ENCODE data around the gene ETV5. TPM values are rescaled to one million over a fixed set of nuclear protein-coding genes. Genes with fewer than 3 reads are reported as not detected.
A peak's percentile ranks its signal among the peaks of the same experiment; 100 is the strongest.

The ETV5 gene
- total and polyA plus RNA-seq, 5 donors from 2014 or later = 0.40 TPM; not detected in 4

DNA sequence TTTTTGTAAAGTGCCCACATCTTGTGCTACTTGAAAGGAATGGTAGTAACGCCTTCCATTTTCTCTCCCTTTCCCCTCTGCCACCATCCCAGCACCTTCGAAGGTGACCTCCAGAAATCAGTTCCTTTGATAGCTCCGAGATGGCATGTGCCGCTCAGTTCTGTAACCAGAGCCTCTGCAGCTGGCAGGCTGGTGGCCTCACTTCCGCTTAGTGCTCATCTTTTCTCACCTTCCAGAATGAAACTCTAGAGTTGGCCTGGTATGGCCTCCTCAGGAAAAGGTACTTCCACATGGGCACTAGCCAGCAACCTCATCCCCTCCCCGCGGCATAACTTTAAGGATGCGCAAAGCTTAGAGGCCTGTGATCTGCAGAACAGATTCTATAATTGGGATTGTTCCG is 38.8 kb downstream of the ETV5 start:
- H3K4me3 Mint-ChIP-seq = no peak overlapping the region
- no peaks in the 10 kb centered on the region for H3K9me3 ChIP-seq (ENCODE audit: control insufficient read depth in 2 of 2, low read length in 2 of 2)
- H3K4me3 ChIP-seq (ENCODE audit: low read depth, low read length) = no peak overlapping the region
- H3K36me3 ChIP-seq (ENCODE audit: control insufficient read depth, insufficient read depth, low read length) = no peaks in the 10 kb centered on the region
- peaks cover 32% of the 10 kb centered on the region for H3K27me3 Mint-ChIP-seq
- no peak overlapping the region for H3K27ac ChIP-seq (ENCODE audit: insufficient read depth, low read length, poor library complexity, severe bottlenecking)
- H3K27ac Mint-ChIP-seq = no peak overlapping the region
- H3K36me3 Mint-ChIP-seq = no peaks in the 10 kb centered on the region
- DNase-seq = no peak
- ATAC-seq (ENCODE audit: low read depth in 2 of 2) = no peak
- H3K4me1 Mint-ChIP-seq = peaks cover 4 to 10% (median 6%) of the 10 kb centered on the region in 4 donors
- peaks cover 0 to 6% (median 2%) of the 10 kb centered on the region in 7 donors for H3K9me3 Mint-ChIP-seq
- H3K27me3 ChIP-seq (ENCODE audit: control insufficient read depth, insufficient read depth, low read length) = peaks cover 6% of the 10 kb centered on the region
- H3K4me1 ChIP-seq (ENCODE audit: control insufficient read depth, insufficient read depth, low read length, poor library complexity, severe bottlenecking) = no peaks in the 10 kb centered on the region

DNA sequence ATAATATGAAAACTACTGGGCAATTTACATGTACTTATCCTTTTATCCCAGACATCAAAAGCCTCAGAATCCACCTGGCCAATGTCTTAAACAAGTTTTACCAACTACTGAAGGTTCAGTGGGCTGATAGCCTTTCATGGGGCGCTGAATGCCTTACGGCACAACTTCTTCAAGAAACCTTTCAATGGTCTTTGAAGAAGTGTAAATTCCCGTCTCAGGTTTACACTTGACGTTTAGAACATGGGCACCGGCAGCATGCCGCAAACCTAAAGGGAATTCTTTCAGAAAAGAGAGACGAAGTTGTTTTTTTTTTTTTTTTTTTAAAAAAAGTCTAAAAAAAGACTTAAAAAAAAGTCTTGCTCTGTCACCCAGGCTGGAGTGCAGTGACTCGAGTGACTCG is 39.7 kb downstream of the ETV5 start:
- Histone ChIP-seq H3K4me1 (ENCODE audit: control insufficient read depth, insufficient read depth, low read length, poor library complexity, severe bottlenecking) (no peaks in the 10 kb centered on the region), H3K4me3 (ENCODE audit: low read depth, low read length) (no peak overlapping the region), H3K36me3 (ENCODE audit: control insufficient read depth, insufficient read depth, low read length) (no peaks in the 10 kb centered on the region), H3K27ac (ENCODE audit: insufficient read depth, low read length, poor library complexity, severe bottlenecking) (no peak overlapping the region), H3K9me3 (ENCODE audit: control insufficient read depth in 2 of 2, low read length in 2 of 2) (no peaks in the 10 kb centered on the region), H3K27me3 (ENCODE audit: control insufficient read depth, insufficient read depth, low read length) (peaks cover 9% of the 10 kb centered on the region)
- no peak overlapping the region for H3K27ac Mint-ChIP-seq
- no peak overlapping the region for H3K4me3 Mint-ChIP-seq
- no peaks in the 10 kb centered on the region for H3K36me3 Mint-ChIP-seq
- no peak for ATAC-seq (ENCODE audit: low read depth in 2 of 2)
- H3K9me3 Mint-ChIP-seq = peaks cover 0 to 6% (median 0%) of the 10 kb centered on the region in 7 donors
- peaks cover 37% of the 10 kb centered on the region for H3K27me3 Mint-ChIP-seq
- H3K4me1 Mint-ChIP-seq = peaks cover 4 to 10% (median 6%) of the 10 kb centered on the region in 4 donors
- DNase-seq = no peak

- no peak overlapping the region for H3K4me3 Mint-ChIP-seq
- DNase-seq (no peak), ATAC-seq (ENCODE audit: low read depth in 2 of 2) (no peak)
- peaks cover 47% of the 10 kb centered on the region for H3K27me3 Mint-ChIP-seq
- H3K27me3 ChIP-seq (ENCODE audit: control insufficient read depth, insufficient read depth, low read length) = peaks cover 6% of the 10 kb centered on the region
- H3K4me3 ChIP-seq (ENCODE audit: low read depth, low read length) = no peak overlapping the region
- no peaks in the 10 kb centered on the region for H3K36me3 ChIP-seq (ENCODE audit: control insufficient read depth, insufficient read depth, low read length)
- no peaks in the 10 kb centered on the region for H3K36me3 Mint-ChIP-seq
- H3K27ac Mint-ChIP-seq = no peak overlapping the region
- H3K4me1 Mint-ChIP-seq = peaks cover 4 to 10% (median 6%) of the 10 kb centered on the region in 4 donors
- H3K9me3 ChIP-seq (ENCODE audit: control insufficient read depth in 2 of 2, low read length in 2 of 2) = no peaks in the 10 kb centered on the region
- no peaks in the 10 kb centered on the region for H3K4me1 ChIP-seq (ENCODE audit: control insufficient read depth, insufficient read depth, low read length, poor library complexity, severe bottlenecking)
- peaks cover 0 to 9% (median 0%) of the 10 kb centered on the region in 7 donors for H3K9me3 Mint-ChIP-seq
- no peak overlapping the region for H3K27ac ChIP-seq (ENCODE audit: insufficient read depth, low read length, poor library complexity, severe bottlenecking)
Measured at GRCh38 chr3:186068243-186068552, 40.7 kb downstream of the ETV5 start.

- ATAC-seq (ENCODE audit: low read depth in 2 of 2) (no peak), DNase-seq (peak in 1 of 3 donors; percentile 40)
- Mint-ChIP-seq H3K4me3 (peak overlapping the region; percentile 50 to 85 (median 72)), H3K27ac (peak overlapping the region in 2 of 3 donors; percentile 11 to 21), H3K4me1 (peaks cover 4 to 10% (median 6%) of the 10 kb centered on the region in 4 donors), H3K9me3 (peaks cover 0 to 8% (median 0%) of the 10 kb centered on the region in 7 donors), H3K27me3 (peaks cover 52% of the 10 kb centered on the region), H3K36me3 (no peaks in the 10 kb centered on the region)
- no peak overlapping the region for H3K27ac ChIP-seq (ENCODE audit: insufficient read depth, low read length, poor library complexity, severe bottlenecking)
- no peaks in the 10 kb centered on the region for H3K9me3 ChIP-seq (ENCODE audit: control insufficient read depth in 2 of 2, low read length in 2 of 2)
- peak overlapping the region; percentile 72 for H3K4me3 ChIP-seq (ENCODE audit: low read depth, low read length)
- no peaks in the 10 kb centered on the region for H3K36me3 ChIP-seq (ENCODE audit: control insufficient read depth, insufficient read depth, low read length)
- no peaks in the 10 kb centered on the region for H3K4me1 ChIP-seq (ENCODE audit: control insufficient read depth, insufficient read depth, low read length, poor library complexity, severe bottlenecking)
- H3K27me3 ChIP-seq (ENCODE audit: control insufficient read depth, insufficient read depth, low read length) = peaks cover 6% of the 10 kb centered on the region
Measured at GRCh38 chr3:186067360-186068242, 41.3 kb downstream of the ETV5 start.

DNA sequence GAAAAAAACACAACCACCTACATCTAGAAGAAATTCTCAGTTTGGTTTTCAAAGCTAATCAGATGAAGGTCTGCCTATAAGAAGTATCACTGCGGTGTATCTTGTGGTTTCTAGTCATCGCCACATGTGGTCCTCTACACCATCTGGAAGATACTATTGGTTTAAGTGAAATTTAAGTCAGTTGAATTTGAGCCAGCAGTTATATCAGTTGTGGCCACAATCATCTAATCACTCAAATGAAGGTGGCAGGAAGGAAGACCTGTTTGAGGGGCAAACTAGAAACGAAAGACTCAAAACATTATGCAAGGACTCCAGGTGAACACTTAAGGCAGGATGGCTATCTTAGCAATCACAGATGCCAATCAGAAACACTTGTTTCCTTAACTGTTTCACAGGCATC is 48.7 kb downstream of the ETV5 start:
- H3K4me1 Mint-ChIP-seq = peaks cover 4 to 11% (median 6%) of the 10 kb centered on the region in 4 donors
- no peaks in the 10 kb centered on the region for H3K36me3 Mint-ChIP-seq
- Histone ChIP-seq H3K9me3 (ENCODE audit: control insufficient read depth in 2 of 2, low read length in 2 of 2) (no peaks in the 10 kb centered on the region), H3K4me1 (ENCODE audit: control insufficient read depth, insufficient read depth, low read length, poor library complexity, severe bottlenecking) (peaks cover 3% of the 10 kb centered on the region), H3K4me3 (ENCODE audit: low read depth, low read length) (no peak overlapping the region), H3K27ac (ENCODE audit: insufficient read depth, low read length, poor library complexity, severe bottlenecking) (no peak overlapping the region), H3K36me3 (ENCODE audit: control insufficient read depth, insufficient read depth, low read length) (no peaks in the 10 kb centered on the region), H3K27me3 (ENCODE audit: control insufficient read depth, insufficient read depth, low read length) (peaks cover 10% of the 10 kb centered on the region)
- no peak overlapping the region for H3K27ac Mint-ChIP-seq
- H3K9me3 Mint-ChIP-seq = peaks cover 0 to 3% (median 0%) of the 10 kb centered on the region in 7 donors
- peak in 1 of 3 donors; percentile 49 for DNase-seq
- H3K4me3 Mint-ChIP-seq = peak overlapping the region in 1 of 4 donors; percentile 17
- ATAC-seq (ENCODE audit: low read depth in 2 of 2) = no peak
- peaks cover 40% of the 10 kb centered on the region for H3K27me3 Mint-ChIP-seq

GRCh38 chr3:186059192-186059591 is 49.7 kb downstream of the ETV5 start:
- H3K27ac Mint-ChIP-seq = no peak overlapping the region
- peaks cover 7% of the 10 kb centered on the region for H3K27me3 ChIP-seq (ENCODE audit: control insufficient read depth, insufficient read depth, low read length)
- ATAC-seq (ENCODE audit: low read depth in 2 of 2) (no peak), DNase-seq (no peak)
- peaks cover 4 to 11% (median 6%) of the 10 kb centered on the region in 4 donors for H3K4me1 Mint-ChIP-seq
- H3K9me3 Mint-ChIP-seq = peaks cover 0 to 3% (median 0%) of the 10 kb centered on the region in 7 donors
- no peaks in the 10 kb centered on the region for H3K9me3 ChIP-seq (ENCODE audit: control insufficient read depth in 2 of 2, low read length in 2 of 2)
- peaks cover 3% of the 10 kb centered on the region for H3K4me1 ChIP-seq (ENCODE audit: control insufficient read depth, insufficient read depth, low read length, poor library complexity, severe bottlenecking)
- H3K36me3 Mint-ChIP-seq = no peaks in the 10 kb centered on the region
- H3K4me3 ChIP-seq (ENCODE audit: low read depth, low read length) = no peak overlapping the region
- peaks cover 34% of the 10 kb centered on the region for H3K27me3 Mint-ChIP-seq
- H3K27ac ChIP-seq (ENCODE audit: insufficient read depth, low read length, poor library complexity, severe bottlenecking) = no peak overlapping the region
- H3K4me3 Mint-ChIP-seq = no peak overlapping the region
- H3K36me3 ChIP-seq (ENCODE audit: control insufficient read depth, insufficient read depth, low read length) = no peaks in the 10 kb centered on the region

DNA sequence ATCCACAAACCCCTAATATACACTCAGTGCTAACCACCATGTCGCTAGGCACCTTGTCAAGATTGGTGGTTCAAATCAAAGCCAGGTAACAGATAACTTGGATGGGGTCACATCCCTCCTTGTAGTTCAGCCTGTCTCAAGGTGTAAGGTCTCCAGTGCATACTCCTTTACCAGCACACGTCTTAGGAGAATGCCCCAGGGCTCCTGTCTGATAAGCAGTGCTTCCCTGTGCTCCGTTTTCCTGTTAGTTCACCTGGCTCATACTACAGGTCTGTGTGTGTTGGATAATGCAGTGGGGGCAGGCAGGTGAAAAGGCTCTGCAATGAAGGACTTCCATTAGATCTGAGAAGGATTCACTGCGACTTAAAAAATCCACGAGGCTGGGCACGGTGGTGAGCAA is 50.7 kb downstream of the ETV5 start:
- H3K27me3 ChIP-seq (ENCODE audit: control insufficient read depth, insufficient read depth, low read length) = peaks cover 7% of the 10 kb centered on the region
- H3K4me1 ChIP-seq (ENCODE audit: control insufficient read depth, insufficient read depth, low read length, poor library complexity, severe bottlenecking) = peaks cover 3% of the 10 kb centered on the region
- peaks cover 4 to 11% (median 6%) of the 10 kb centered on the region in 4 donors for H3K4me1 Mint-ChIP-seq
- H3K4me3 Mint-ChIP-seq = no peak overlapping the region
- DNase-seq (no peak), ATAC-seq (ENCODE audit: low read depth in 2 of 2) (no peak)
- H3K36me3 Mint-ChIP-seq = no peaks in the 10 kb centered on the region
- H3K27me3 Mint-ChIP-seq = peaks cover 25% of the 10 kb centered on the region
- H3K27ac Mint-ChIP-seq = no peak overlapping the region
- no peak overlapping the region for H3K27ac ChIP-seq (ENCODE audit: insufficient read depth, low read length, poor library complexity, severe bottlenecking)
- H3K9me3 Mint-ChIP-seq = no peaks in the 10 kb centered on the region
- no peaks in the 10 kb centered on the region for H3K36me3 ChIP-seq (ENCODE audit: control insufficient read depth, insufficient read depth, low read length)
- no peak overlapping the region for H3K4me3 ChIP-seq (ENCODE audit: low read depth, low read length)
- no peaks in the 10 kb centered on the region for H3K9me3 ChIP-seq (ENCODE audit: control insufficient read depth in 2 of 2, low read length in 2 of 2)

GRCh38 chr3:186057594-186057993 is 51.3 kb downstream of the ETV5 start:
- no peaks in the 10 kb centered on the region for H3K9me3 ChIP-seq (ENCODE audit: control insufficient read depth in 2 of 2, low read length in 2 of 2)
- H3K36me3 ChIP-seq (ENCODE audit: control insufficient read depth, insufficient read depth, low read length) = no peaks in the 10 kb centered on the region
- H3K27ac ChIP-seq (ENCODE audit: insufficient read depth, low read length, poor library complexity, severe bottlenecking) = no peak overlapping the region
- no peaks in the 10 kb centered on the region for H3K36me3 Mint-ChIP-seq
- no peak overlapping the region for H3K4me3 ChIP-seq (ENCODE audit: low read depth, low read length)
- no peaks in the 10 kb centered on the region for H3K9me3 Mint-ChIP-seq
- peaks cover 19% of the 10 kb centered on the region for H3K27me3 Mint-ChIP-seq
- peaks cover 4 to 11% (median 6%) of the 10 kb centered on the region in 4 donors for H3K4me1 Mint-ChIP-seq
- peaks cover 8% of the 10 kb centered on the region for H3K27me3 ChIP-seq (ENCODE audit: control insufficient read depth, insufficient read depth, low read length)
- no peak overlapping the region for H3K27ac Mint-ChIP-seq
- no peak overlapping the region for H3K4me3 Mint-ChIP-seq
- peaks cover 3% of the 10 kb centered on the region for H3K4me1 ChIP-seq (ENCODE audit: control insufficient read depth, insufficient read depth, low read length, poor library complexity, severe bottlenecking)
- no peak for DNase-seq
- no peak for ATAC-seq (ENCODE audit: low read depth in 2 of 2)
